ENCODE measurements around the gene SDK1.

Gene SDK1

DNA sequence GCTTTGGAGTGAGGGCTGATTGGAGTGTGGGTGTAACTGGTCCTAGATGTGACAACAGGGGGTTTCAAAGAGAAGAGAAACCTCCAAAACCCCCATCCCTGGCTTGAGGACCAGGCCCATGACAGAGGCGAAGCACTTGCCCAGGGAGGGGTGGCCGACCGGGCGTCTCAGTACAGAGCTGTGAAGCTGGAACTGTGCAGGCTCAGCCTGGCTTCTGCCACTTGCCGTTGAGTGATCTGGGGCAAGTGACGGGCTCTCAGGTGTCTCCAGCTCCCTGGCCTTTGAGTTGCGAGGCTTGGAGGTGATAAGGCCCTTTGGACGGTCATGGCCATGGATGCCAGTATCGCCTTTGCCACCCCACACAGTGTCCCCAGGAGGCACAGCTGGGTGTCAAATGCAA, 849.7 kb downstream of the SDK1 start:
- DNase-seq = no peak

GRCh38 chr7:4151524-4151923, 850.5 kb downstream of the SDK1 start:
- no peak for DNase-seq

GRCh38 chr7:4151926-4152549, 851.0 kb downstream of the SDK1 start:
- DNase-seq = no peak

- DNase-seq = no peak
Measured at GRCh38 chr7:4154882-4155535, 854.0 kb downstream of the SDK1 start.

- no peak for DNase-seq
Measured at GRCh38 chr7:4156190-4156589, 855.1 kb downstream of the SDK1 start.

DNA sequence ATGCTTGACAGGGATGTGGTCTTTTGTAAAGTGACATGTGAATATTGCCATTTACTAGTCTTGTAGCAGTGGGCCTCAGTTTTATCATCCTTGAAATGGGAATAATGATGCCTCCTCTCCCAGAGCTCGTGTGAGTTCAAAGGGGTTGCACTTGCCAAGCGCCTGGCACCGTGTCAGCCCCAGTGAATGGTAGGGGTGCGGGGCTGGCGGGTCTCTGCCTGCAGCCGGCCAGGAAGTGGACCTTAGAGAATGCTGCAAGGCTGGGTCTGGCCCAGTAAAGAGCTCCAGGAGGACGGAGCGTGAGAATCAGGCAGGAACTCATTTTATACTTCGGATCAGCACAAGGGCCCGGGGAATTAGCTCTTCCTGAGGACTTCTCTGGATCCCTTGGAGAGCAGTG, 856.6 kb downstream of the SDK1 start:
- no peak for DNase-seq

GRCh38 chr7:4158441-4159153, 857.5 kb downstream of the SDK1 start:
- DNase-seq = no peak

- DNase-seq = peak; percentile 64
Measured at GRCh38 chr7:4159154-4159501, 858.1 kb downstream of the SDK1 start.

DNA sequence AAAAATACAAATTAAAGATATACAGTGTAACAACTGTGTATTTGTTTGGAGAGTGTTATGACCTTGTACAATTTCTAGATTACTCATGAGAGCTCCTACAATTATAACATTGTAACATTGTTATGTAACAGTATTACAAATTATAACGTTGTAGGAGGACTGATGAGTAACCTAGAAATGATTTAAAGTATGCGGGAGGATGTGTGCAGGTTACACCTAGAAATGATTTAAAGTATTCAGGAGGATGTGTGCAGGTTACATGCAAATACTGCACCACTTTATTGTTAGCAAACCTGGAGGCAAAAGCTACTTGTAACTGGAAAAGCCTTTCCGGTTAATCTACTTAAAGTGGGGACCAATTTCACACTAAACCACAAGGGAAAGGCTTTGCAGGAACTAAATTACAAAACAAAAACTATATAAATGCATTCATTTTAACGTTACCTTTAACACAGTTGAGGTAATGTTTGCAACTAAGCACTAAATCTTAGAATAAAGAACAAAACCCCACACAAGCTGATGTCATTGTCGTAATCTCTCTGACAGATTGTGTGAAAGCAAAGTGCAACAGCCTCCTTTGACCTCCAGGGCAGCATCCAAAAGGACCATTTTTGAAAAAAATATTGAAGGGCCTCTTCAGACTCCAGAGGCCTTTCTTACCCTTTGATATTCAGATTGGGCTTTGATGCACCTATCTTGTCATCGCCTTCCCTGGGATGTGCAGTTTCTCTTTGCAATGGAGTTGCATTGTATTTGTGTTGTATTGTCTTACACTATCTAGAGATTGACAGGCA, 858.9 kb downstream of the SDK1 start:
- no peak for DNase-seq

DNA sequence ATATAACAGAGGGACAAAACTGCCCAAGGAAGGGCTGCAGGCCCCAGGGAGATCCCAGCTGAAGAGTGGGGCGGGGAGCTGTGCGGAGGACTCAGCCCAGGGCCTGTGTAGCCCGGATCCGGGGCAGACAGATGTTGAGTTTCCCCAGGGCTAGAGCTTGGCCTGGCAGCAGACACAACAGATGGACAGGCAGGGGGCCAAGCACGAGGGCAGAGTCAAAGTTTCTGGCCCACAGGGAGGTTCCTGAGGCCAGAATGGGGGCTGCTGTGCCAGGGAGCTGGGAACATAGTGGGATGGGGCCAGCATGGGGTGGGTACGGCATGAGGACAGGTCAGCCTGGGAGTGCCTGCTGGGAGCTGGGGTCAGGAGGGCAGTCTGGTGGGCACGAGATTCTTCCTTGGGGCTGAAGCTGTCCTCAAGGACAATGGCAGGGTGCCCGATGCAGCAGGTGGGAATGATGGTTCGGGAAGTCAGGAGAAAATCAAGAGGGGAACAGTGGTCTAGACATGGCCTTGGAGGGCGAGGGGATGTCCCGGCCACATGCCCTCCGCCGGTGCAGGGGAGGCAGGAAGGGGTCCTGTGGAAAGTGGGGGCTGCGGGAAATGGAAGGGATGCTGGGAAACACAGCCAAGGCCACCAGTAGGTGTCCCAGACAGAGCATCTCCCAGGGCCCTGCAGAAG, 862.0 kb downstream of the SDK1 start:
- DNase-seq = peak; percentile 78

DNA sequence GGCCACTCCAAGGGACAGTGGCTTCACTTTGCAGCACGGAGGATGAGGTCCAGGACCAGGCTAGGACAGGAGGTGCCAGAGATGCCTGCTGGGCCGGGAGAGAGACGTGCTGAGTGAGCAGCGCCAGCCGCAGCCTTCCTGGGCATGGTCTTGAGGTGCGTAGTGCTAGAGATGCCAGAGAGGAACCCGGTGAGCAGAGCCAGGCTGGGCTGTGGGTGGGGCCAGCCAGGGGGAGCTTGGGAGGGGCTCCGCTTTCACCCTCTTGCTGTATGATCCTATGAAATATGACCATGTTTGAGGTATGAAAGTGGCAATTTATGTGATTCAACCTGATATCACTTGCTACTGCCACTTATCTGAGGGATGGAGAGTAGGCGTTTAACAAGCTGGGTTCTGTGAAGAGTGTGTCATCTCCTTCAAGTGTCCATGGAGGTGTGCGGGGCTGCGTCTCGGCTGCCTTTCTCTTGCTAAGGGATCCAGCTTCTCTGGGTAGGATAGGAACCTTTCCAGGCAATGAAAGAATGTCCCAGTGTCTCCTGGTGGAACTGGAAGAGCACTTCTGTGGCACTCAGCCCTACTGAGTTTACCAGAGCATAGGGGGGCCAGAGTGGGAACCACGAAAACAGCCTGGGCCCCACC, 862.6 kb downstream of the SDK1 start:
- DNase-seq = no peak

- DNase-seq = no peak
Measured at GRCh38 chr7:4164556-4164955, 863.5 kb downstream of the SDK1 start.

DNA sequence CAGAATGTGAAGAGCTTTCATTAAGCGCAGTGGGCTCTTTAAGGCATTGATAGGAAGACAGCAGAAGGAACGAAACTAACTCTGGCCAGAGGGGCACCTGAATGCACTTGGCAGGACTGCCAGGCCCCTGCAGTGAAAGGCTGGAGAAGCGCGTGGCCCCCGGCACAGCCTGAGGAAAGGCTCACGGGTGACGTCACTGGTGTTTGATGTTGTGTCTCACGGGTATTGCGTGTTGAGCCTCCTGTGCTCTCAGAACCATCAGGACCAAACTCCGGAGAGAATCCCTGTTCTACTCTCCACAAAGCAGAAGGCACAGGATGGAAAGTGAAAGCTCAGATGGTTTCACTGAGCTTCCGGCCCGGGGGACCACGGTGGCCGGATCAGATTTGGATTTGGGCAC, 865.3 kb downstream of the SDK1 start:
- DNase-seq = no peak

DNA sequence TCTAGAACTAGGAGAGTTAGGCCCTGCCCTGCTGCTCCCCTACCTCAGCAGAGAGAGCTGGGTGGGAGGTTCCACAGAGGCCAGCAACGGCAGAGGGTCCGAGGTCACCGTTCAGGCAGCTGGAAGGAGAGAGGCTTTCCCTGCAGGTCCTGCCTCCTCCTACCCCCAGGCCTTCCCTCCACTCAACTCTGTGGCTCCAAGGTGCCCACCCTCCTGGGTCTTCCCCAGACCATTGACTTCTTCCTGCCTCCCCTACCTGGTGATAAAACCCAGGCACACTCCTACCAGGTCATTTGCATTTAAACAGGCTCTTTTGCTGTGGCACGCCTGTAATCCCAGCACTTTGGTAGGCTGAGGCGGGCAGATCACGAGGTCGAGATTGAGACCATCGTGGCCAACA, 865.8 kb downstream of the SDK1 start:
- DNase-seq = no peak

DNA sequence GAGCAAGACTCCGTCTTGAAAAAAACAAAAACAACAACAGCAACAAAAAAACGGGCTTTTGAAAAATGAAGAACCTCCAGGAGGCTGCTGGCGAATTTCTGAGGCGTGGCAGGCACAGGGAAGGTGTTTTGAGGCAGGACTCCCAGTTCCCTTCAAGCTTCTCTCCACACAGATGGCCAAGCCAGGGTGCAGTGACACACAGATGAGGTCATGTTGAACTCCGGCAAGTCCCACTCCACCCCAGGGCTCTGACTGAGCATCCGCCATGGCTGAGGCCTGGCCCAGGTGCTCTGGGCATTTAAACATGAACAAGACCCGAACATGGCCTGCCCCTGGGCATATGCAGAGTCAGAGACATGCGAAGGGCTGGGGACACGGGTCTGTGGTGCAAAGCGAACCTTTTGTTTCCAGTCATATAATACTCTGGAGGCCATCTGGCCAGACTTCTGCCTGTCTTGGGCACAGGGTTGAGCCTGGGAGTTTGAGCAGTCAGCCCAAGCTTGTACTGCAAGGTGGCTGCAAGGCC, 866.4 kb downstream of the SDK1 start:
- DNase-seq = no peak

DNA sequence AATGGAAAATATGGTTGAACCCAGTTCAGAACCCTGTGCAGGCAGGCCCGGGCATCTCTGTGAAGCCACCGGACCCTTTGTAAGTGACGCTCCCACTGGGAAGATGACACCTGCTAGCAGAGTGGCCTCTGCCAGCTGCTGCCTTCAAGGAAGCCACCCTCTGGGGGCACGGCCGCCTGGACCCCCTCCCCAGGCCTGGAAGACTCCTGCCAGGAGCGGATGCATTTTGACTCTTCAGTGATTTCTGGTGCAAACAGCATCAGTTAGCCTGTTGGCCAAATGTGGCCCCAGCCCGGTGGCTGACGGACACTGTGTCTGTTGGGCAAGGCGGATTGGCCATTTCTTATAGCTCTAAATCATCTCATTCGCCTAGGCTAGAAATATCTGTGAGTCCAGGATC, 867.0 kb downstream of the SDK1 start:
- no peak for DNase-seq

GRCh38 chr7:4168541-4168940, 867.5 kb downstream of the SDK1 start:
- no peak for DNase-seq

- DNase-seq = no peak
Measured at GRCh38 chr7:4169455-4169854, 868.4 kb downstream of the SDK1 start.

- no peak for DNase-seq
Measured at GRCh38 chr7:4170997-4171786, 870.1 kb downstream of the SDK1 start.

GRCh38 chr7:4172883-4173282, 871.8 kb downstream of the SDK1 start:
- no peak for DNase-seq

- no peak for DNase-seq
Measured at GRCh38 chr7:4173615-4174014, 872.6 kb downstream of the SDK1 start.

Data from right hindlimb (tissue), 1 donor.